HepG2 (cell line): ENCODE measurements around the gene RIT2. TPM values are rescaled to one million over a fixed set of nuclear protein-coding genes. Genes with fewer than 3 reads are reported as not detected.

Experiments used
- ATAC-seq: fragments of 200-7000 bp; cut with Tn5 transposase; 3 replicates; pipeline ENCODE4 v1.9.1; 2020; ENCODE audit warnings: mild to moderate bottlenecking, moderate library complexity
- BruUV-seq: library from RNA; stranded (reverse); fragments of 400-500 nt; replicated peaks from 2 replicates; lab custom pipeline; 2021; lab: Mats Ljungman, UMichigan
- CTCF ChIA-PET: fragments of 300-600 bp; formaldehyde crosslinking; extraction: SDS; loops from one replicate; lab custom pipeline; 2021; ENCODE audit warnings: low total read pairs, inconsistent platforms, low intra/inter-chr PET ratio; lab: Yijun Ruan, JAX
- POLR2A ChIA-PET: fragments of 350-600 bp; sonication (Branson Sonifier 250); formaldehyde crosslinking; loops from one replicate; lab custom pipeline; 2020; ENCODE audit warnings: antibody characterized with exemption, inconsistent platforms; lab: Yijun Ruan, JAX
- DNase-seq: peaks from one replicate; pipeline ENCODE4 v3.0.0-alpha.2; 2015; ENCODE audit warnings: low spot score
- FAIRE-seq: peaks from 3 replicates; lab custom pipeline; 2011; peaks lifted over from hg19 to GRCh38; lab: Jason Lieb, UNC
- H2AFZ ChIP-seq: one replicate; pipeline ENCODE4 v1.6.1; 2011; ENCODE audit warnings: low read length, inconsistent platforms
- H3K27ac ChIP-seq: fragments of 300-600 bp; 3 replicates; pipeline ENCODE4 v1.8.0; 2011; ENCODE audit warnings: mixed run types, mild to moderate bottlenecking, mixed read lengths, low read length, inconsistent platforms; ENCODE audit not compliant: insufficient read depth; ENCODE audit errors: extremely low read length
- H3K27me3 ChIP-seq, 2 experiments: fragments of 200-600 bp in 1 of 2; 2 replicates in 1 of 2; 3 replicates in 1 of 2; pipeline versions ENCODE4 v1.6.0 to v1.8.0; 2011; ENCODE audit warnings: low read length in 2 of 2, mild to moderate bottlenecking in 2 of 2, moderate library complexity in 2 of 2, inconsistent platforms in 1 of 2; ENCODE audit not compliant: insufficient read depth in 2 of 2, control insufficient read depth in 1 of 2
- H3K36me3 ChIP-seq, 2 experiments: fragments of 200-600 bp in 1 of 2; replicated peaks in 1 of 2; 2 replicates in 1 of 2; 3 replicates in 1 of 2; pipeline versions ENCODE4 v1.5.1 to v1.8.0; 2011; ENCODE audit warnings: low read length in 2 of 2, inconsistent platforms in 1 of 2; ENCODE audit not compliant: insufficient read depth in 2 of 2, control insufficient read depth in 1 of 2
- H3K4me1 ChIP-seq: 2 replicates; pipeline ENCODE4 v1.5.1; 2012; ENCODE audit warnings: low read length, inconsistent platforms; ENCODE audit not compliant: insufficient read depth
- H3K4me2 ChIP-seq: 2 replicates; pipeline ENCODE4 v1.6.0; 2011; ENCODE audit warnings: low read depth, low read length, inconsistent platforms
- H3K4me3 ChIP-seq, 3 experiments: fragments of 200-600 bp in 1 of 3; sonication (generic), shearing (Covaris generic) in 1 of 3; replicated peaks in 1 of 3; 2 replicates each; pipeline ENCODE4 v1.5.1; 2011 to 2016; ENCODE audit warnings: low read length in 3 of 3, inconsistent platforms in 2 of 3, low read depth in 2 of 3, mild to moderate bottlenecking in 2 of 3, control low read depth in 1 of 3, mixed read lengths in 1 of 3; ENCODE audit not compliant: insufficient read depth in 1 of 3
- H3K79me2 ChIP-seq: one replicate; pipeline ENCODE4 v1.6.1; 2011; ENCODE audit warnings: low read length, inconsistent platforms; ENCODE audit not compliant: insufficient read depth
- H3K9ac ChIP-seq: 2 replicates; pipeline ENCODE4 v1.6.0; 2011; ENCODE audit warnings: mild to moderate bottlenecking, low read depth, low read length, inconsistent platforms; ENCODE audit not compliant: insufficient read depth
- H3K9me3 ChIP-seq: 2 replicates; pipeline ENCODE4 v1.5.1; 2012; ENCODE audit warnings: mild to moderate bottlenecking, low read length
- H4K20me1 ChIP-seq: 2 replicates; pipeline ENCODE4 v1.6.0; 2011; ENCODE audit warnings: inconsistent platforms, mild to moderate bottlenecking, low read length, moderate library complexity; ENCODE audit not compliant: insufficient read depth
- BRD4 ChIP-seq: sonication (generic); formaldehyde crosslinking; IDR thresholded peaks from 2 replicates; pipeline ENCODE4 v1.4.0; 2020; ENCODE audit warnings: missing genetic modification reagents
- MLLT10 ChIP-seq: sonication (generic); formaldehyde crosslinking; IDR thresholded peaks from 2 replicates; pipeline ENCODE4 v1.4.0; 2020; ENCODE audit warnings: missing genetic modification reagents
- RAD51 ChIP-seq: fragments of 450-650 bp; IDR thresholded peaks from 2 replicates; pipeline ENCODE4 v1.6.1; 2016; ENCODE audit warnings: borderline replicate concordance
- SYNCRIP ChIP-seq: fragments of 200-400 bp; formaldehyde crosslinking; IDR thresholded peaks from 2 replicates; pipeline ENCODE4 v1.6.1; 2018; ENCODE audit warnings: mild to moderate bottlenecking, low read depth, low read length; ENCODE audit not compliant: insufficient read depth
- TSC22D2 ChIP-seq: sonication (generic); formaldehyde crosslinking; IDR thresholded peaks from 2 replicates; pipeline ENCODE4 v1.5.1; 2020; ENCODE audit warnings: missing genetic modification reagents, mild to moderate bottlenecking, borderline replicate concordance
- ZNF280D ChIP-seq: sonication (generic); formaldehyde crosslinking; IDR thresholded peaks from 2 replicates; pipeline ENCODE4 v1.5.1; 2020; ENCODE audit warnings: mild to moderate bottlenecking, missing genetic modification reagents
- ZNF34 ChIP-seq: sonication (generic); formaldehyde crosslinking; IDR thresholded peaks from 2 replicates; pipeline ENCODE4 v1.4.0; 2020; ENCODE audit warnings: mild to moderate bottlenecking, missing genetic modification reagents, borderline replicate concordance
- WGBS: methylation state at CpG from one replicate; pipeline ENCODE4 v1.1.6; 2017; ENCODE audit warnings: low lambda C conversion rate; 5-methylcytosine and 5-hydroxymethylcytosine counted together
- in situ Hi-C: cut with HindIII; loops from 2 replicates; pipeline ENCODE4 v1.10.0; 2017; ENCODE audit warnings: low pct_unique_long_range_greater_than_20kb; ENCODE audit not compliant: extremely low pct_ligation_motif_present
- intact Hi-C: fragments of 100-400 bp; cut with micrococcal nuclease; formaldehyde crosslinking; loops from one replicate; pipeline ENCODE4 v1.10.0; 2022; ENCODE audit not compliant: unreplicated experiment
- polyA plus RNA-seq, 8 experiments: library from polyadenylated mRNA; depleted of rRNA in 3 of 8; stranded (reverse) in 7 of 8; unstranded in 1 of 8; fragments of >200 nt; fragmentation: Illumina TruSeq in 4 of 8; extraction: Trizol in 4 of 8; gene quantifications; 2 replicates each; pipeline versions ENCODE4 v1.2.1 to v1.2.3, GENCODE V29; 2011 to 2016; ENCODE audit warnings: low read depth in 4 of 8, missing spikeins in 1 of 8, mixed read lengths in 1 of 8; ENCODE audit not compliant: insufficient read depth in 1 of 8
- total RNA-seq, 5 experiments: library from RNA; depleted of rRNA; stranded (reverse); fragments of >200 nt; fragmentation: Illumina TruSeq; extraction: Trizol; gene quantifications; 2 replicates each; pipeline ENCODE4 v1.2.3, GENCODE V29; 2016; ENCODE audit warnings: low read depth in 1 of 5

Gene RIT2
- total and polyA plus RNA-seq, 2 of the 13 experiments (the other 11 are each of a cell fraction or from before 2014, with no cell fraction given), result not detected

GRCh38 chr18:42850174-42851083 lies 265.1 kb downstream of the RIT2 start:
- H3K4me3 ChIP-seq, result no peak overlapping the region
- no peaks in the 10 kb centered on the region for H4K20me1 ChIP-seq
- no peaks in the 10 kb centered on the region for H3K27me3 ChIP-seq
- no peak for ATAC-seq
- FAIRE-seq, result no peak
- H2AFZ ChIP-seq, result no peak overlapping the region
- H3K4me1 ChIP-seq, result no peaks in the 10 kb centered on the region
- H3K79me2 ChIP-seq, result no peaks in the 10 kb centered on the region
- no peak overlapping the region for H3K9ac ChIP-seq
- H3K27ac ChIP-seq, result no peak overlapping the region
- CTCF ChIA-PET, result no interaction called here
- H3K36me3 ChIP-seq, result no peaks in the 10 kb centered on the region
- BruUV-seq, result no TSS peak
- intact Hi-C loops, result no loop called here
- no peak for DNase-seq
- in situ Hi-C loops, result no loop called here
- POLR2A ChIA-PET, result no interaction called here
- 35% methylated on average over 5 of the region's 5 CpGs for WGBS
- H3K4me2 ChIP-seq, result no peak overlapping the region
- TF ChIP-seq RAD51, result no peak
- no peak for TF ChIP-seq ZNF280D (CRISPR knock-in tag)
- TF ChIP-seq TSC22D2, result no peak
- TF ChIP-seq BRD4 (CRISPR knock-in tag), result no peak
- TF ChIP-seq ZNF34 (CRISPR knock-in tag), result no peak
- no peak for TF ChIP-seq MLLT10 (CRISPR knock-in tag)
- TF ChIP-seq SYNCRIP, result no peak
- H3K9me3 ChIP-seq, result no peaks in the 10 kb centered on the region
